GM23248 (cell line): ENCODE measurements around the gene PYGB. TPM values are rescaled to one million over a fixed set of nuclear protein-coding genes. Genes with fewer than 3 reads are reported as not detected.

Source experiments
- DNase-seq: peaks from one replicate; pipeline ENCODE4 v3.0.0-alpha.2; 2015
- H2AFZ ChIP-seq: fragments of 200-600 bp; sonication (generic); 2 replicates; pipeline ENCODE4 v1.6.1; 2016; ENCODE audit warnings: antibody characterized with exemption
- H3F3A ChIP-seq: fragments of 200-600 bp; sonication (generic); 2 replicates; pipeline ENCODE4 v1.6.1; 2016; ENCODE audit warnings: mild to moderate bottlenecking, antibody characterized with exemption, mixed run types; ENCODE audit not compliant: insufficient read depth
- H3K27ac ChIP-seq: fragments of 200-600 bp; sonication (generic); 2 replicates; pipeline ENCODE4 v1.5.1; 2016; ENCODE audit warnings: mild to moderate bottlenecking
- H3K27me3 ChIP-seq: fragments of 200-600 bp; sonication (generic); replicated peaks from 2 replicates; pipeline ENCODE4 v1.6.1; 2016; ENCODE audit warnings: mild to moderate bottlenecking; ENCODE audit not compliant: insufficient read depth
- H3K36me3 ChIP-seq: fragments of 200-600 bp; sonication (generic); 2 replicates; pipeline ENCODE4 v1.6.1; 2016; ENCODE audit warnings: low read depth, mild to moderate bottlenecking
- H3K4me1 ChIP-seq: fragments of 200-600 bp; sonication (generic); 2 replicates; pipeline ENCODE4 v1.6.1; 2016; ENCODE audit warnings: mild to moderate bottlenecking; ENCODE audit not compliant: insufficient read depth
- H3K4me2 ChIP-seq: fragments of 200-600 bp; sonication (generic); one replicate; pipeline ENCODE4 v1.6.1; 2016; ENCODE audit warnings: mild to moderate bottlenecking; ENCODE audit not compliant: unreplicated experiment
- H3K4me3 ChIP-seq: fragments of 200-600 bp; sonication (generic); 2 replicates; pipeline ENCODE4 v1.5.1; 2016; ENCODE audit warnings: mild to moderate bottlenecking
- H3K79me2 ChIP-seq: fragments of 200-600 bp; sonication (generic); 2 replicates; pipeline ENCODE4 v1.6.1; 2016; ENCODE audit warnings: mild to moderate bottlenecking; ENCODE audit not compliant: insufficient read depth
- H3K9ac ChIP-seq: fragments of 200-600 bp; sonication (generic); 2 replicates; pipeline ENCODE4 v1.6.1; 2016; ENCODE audit warnings: mild to moderate bottlenecking
- H3K9me2 ChIP-seq: fragments of 200-600 bp; sonication (generic); 2 replicates; pipeline ENCODE4 v1.6.1; 2016; ENCODE audit warnings: mixed run types, mild to moderate bottlenecking, moderate library complexity; ENCODE audit not compliant: insufficient read depth
- H3K9me3 ChIP-seq: fragments of 200-600 bp; sonication (generic); one replicate; pipeline ENCODE4 v1.6.1; 2017; ENCODE audit warnings: low read depth
- H4K20me1 ChIP-seq: fragments of 200-600 bp; sonication (generic); 2 replicates; pipeline ENCODE4 v1.6.0; 2016; ENCODE audit not compliant: insufficient read depth
- EZH2 ChIP-seq: fragments of 200-600 bp; sonication (generic); IDR thresholded peaks from 2 replicates; pipeline ENCODE4 v1.6.1; 2018; ENCODE audit warnings: antibody characterized with exemption, mild to moderate bottlenecking; ENCODE audit not compliant: insufficient read depth, poor library complexity, severe bottlenecking
- EZH2phosphoT487 ChIP-seq: fragments of 200-600 bp; sonication (generic); IDR thresholded peaks from 2 replicates; pipeline ENCODE4 v1.6.1; 2018; ENCODE audit warnings: antibody characterized with exemption, moderate library complexity, mild to moderate bottlenecking, low read depth; ENCODE audit not compliant: insufficient read depth
- WGBS, 2 experiments: methylation state at CpG; one replicate each; pipeline ENCODE4 v1.1.6; 2015 to 2017; ENCODE audit warnings: low lambda C conversion rate in 2 of 2, low coverage in 1 of 2; ENCODE audit errors: missing lambda C conversion rate in 2 of 2; 5-methylcytosine and 5-hydroxymethylcytosine counted together
- in situ Hi-C: fragments of 300-500 bp; cut with MboI; formaldehyde crosslinking; loops from 2 replicates; pipeline ENCODE4 v1.15.0; 2020
- polyA plus RNA-seq: library from polyadenylated mRNA; unstranded; fragments of >200 nt; fragmentation: Nextera tagmentation; extraction: Ambion mirVana; gene quantifications from 2 replicates; pipeline ENCODE4 v1.2.1, GENCODE V29; 2016
- total RNA-seq: library from RNA; depleted of rRNA; stranded (reverse); fragments of >200 nt; shearing (Covaris generic); gene quantifications from 2 replicates; pipeline ENCODE4 v1.2.3, GENCODE V29; 2014

PYGB gene
- total and polyA plus RNA-seq, 2 experiments from 2014 or later: 74.1 to 116 TPM

DNA sequence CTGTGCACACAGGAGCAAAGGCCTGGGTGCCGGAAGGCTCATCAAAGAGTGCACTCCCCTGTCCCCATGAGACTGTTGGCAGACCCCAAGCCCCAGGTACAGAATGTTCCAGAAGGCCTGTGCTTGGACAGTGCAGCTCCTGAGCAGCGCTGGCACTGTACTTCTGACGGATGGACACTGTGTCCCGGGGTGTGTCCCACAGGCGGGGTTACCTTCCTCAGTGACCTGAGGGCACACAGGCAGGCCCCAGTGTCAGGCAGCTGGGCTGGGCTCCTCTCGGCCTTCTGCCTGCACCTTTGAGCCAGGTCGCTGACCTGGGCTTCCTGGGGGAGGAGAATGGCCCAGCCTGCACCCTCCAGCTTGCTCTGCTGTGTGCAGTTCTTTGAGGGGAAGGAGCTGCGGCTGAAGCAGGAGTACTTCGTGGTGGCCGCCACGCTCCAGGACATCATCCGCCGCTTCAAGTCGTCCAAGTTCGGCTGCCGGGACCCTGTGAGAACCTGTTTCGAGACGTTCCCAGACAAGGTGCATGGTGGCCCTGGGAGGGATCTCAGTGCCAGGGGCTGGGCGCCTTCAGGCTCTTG lies 30.1 kb downstream of the PYGB start:
- Histone ChIP-seq H3K9me2 (no peaks in the 10 kb centered on the region), H4K20me1 (no peaks in the 10 kb centered on the region), H3K9ac (no peak overlapping the region), H3K27ac (no peak overlapping the region), H3K4me1 (no peaks in the 10 kb centered on the region), H3K4me2 (no peak overlapping the region), H3K27me3 (no peaks in the 10 kb centered on the region), H3K4me3 (no peak overlapping the region), H3K79me2 (peaks cover 10% of the 10 kb centered on the region; the same call in 1 of the 2 replicates), H3F3A (no peaks in the 10 kb centered on the region), H3K9me3 (no peaks in the 10 kb centered on the region), H3K36me3 (peaks cover 9% of the 10 kb centered on the region; the same call in 1 of the 2 replicates), H2AFZ (no peak overlapping the region)
- WGBS, 2 experiments: 92 to 94% methylated on average over 19 of the region's 19 CpGs
- in situ Hi-C loops: no loop called here
- no peak for DNase-seq
- TF ChIP-seq EZH2phosphoT487 (no peak), EZH2 (no peak)

DNA sequence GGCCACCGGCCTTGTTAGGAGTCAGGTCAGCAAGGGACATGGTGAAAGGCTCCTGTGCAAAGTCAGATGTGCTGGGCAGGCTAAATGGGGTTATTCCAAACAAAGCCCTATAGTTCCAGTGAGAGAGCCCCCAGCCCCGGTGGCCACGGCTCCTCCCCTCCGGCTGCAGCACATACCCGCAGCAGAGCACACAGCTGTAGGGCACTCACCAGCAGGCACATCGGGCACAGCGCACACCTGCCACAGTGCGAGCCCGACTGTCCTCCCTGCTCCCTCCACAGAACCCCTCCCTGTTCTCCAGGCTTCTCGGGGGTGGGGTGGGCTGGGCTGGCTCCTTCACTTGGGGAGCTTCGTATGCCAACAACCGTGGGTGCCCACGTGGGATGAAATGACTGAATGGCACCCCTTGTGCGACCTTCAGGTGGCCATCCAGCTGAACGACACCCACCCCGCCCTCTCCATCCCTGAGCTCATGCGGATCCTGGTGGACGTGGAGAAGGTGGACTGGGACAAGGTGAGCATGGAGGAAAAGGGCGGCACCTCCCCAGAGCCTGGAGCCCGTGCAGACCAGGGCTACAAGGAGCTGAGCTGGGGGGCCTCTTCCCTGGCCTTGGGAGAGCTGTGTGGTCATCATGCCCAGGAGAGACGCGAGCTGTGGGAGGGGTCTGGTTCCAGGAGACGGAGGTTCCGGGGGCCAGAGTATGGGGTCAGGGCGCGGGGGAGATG lies 30.9 kb downstream of the PYGB start:
- H4K20me1 ChIP-seq: no peaks in the 10 kb centered on the region
- H3K9ac ChIP-seq: no peak overlapping the region
- no peaks in the 10 kb centered on the region for H3K9me2 ChIP-seq
- TF ChIP-seq EZH2phosphoT487: no peak
- no peak for TF ChIP-seq EZH2
- no peaks in the 10 kb centered on the region for H3K9me3 ChIP-seq
- no peaks in the 10 kb centered on the region for H3K27me3 ChIP-seq
- in situ Hi-C loops: no loop called here
- peaks cover 10% of the 10 kb centered on the region; the same call in 1 of the 2 replicates for H3K79me2 ChIP-seq
- no peak overlapping the region for H2AFZ ChIP-seq
- H3K4me1 ChIP-seq: no peaks in the 10 kb centered on the region
- H3F3A ChIP-seq: no peaks in the 10 kb centered on the region
- no peak overlapping the region for H3K27ac ChIP-seq
- 86 to 87% methylated on average over 24 to 26 of the region's 26 CpGs for WGBS, 2 experiments
- H3K4me3 ChIP-seq: no peak overlapping the region
- no peak overlapping the region for H3K4me2 ChIP-seq
- H3K36me3 ChIP-seq: peaks cover 9% of the 10 kb centered on the region; the same call in 1 of the 2 replicates
- DNase-seq: no peak

DNA sequence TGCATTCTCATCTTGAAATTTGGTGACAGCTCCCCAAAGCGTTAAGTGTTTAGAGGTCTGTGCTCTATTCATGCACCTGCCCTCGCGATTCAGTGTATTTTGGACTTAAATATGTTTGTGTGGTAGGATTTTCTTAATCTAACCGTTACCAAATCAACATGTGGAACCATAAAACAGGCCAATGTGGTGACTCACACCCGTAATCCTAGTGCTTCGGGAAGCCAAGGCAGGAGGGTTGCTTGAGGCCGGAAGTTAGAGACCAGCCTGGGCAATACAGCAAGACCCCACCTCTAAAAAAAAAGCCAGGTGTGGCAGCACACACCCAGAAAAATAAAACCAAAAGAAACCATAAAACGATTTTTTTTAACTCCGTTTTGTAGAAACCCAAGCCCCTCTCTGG lies 31.5 kb downstream of the PYGB start:
- no peaks in the 10 kb centered on the region for H3K9me3 ChIP-seq
- TF ChIP-seq EZH2: no peak
- TF ChIP-seq EZH2phosphoT487: no peak
- no peak overlapping the region for H3K27ac ChIP-seq
- no peaks in the 10 kb centered on the region for H3F3A ChIP-seq
- in situ Hi-C loops: no loop called here
- no peaks in the 10 kb centered on the region for H3K4me1 ChIP-seq
- no peaks in the 10 kb centered on the region for H3K9me2 ChIP-seq
- H3K9ac ChIP-seq: no peak overlapping the region
- peaks cover 7% of the 10 kb centered on the region; the same call in 1 of the 2 replicates for H3K36me3 ChIP-seq
- peaks cover 6% of the 10 kb centered on the region; the same call in 1 of the 2 replicates for H3K79me2 ChIP-seq
- no peak for DNase-seq
- H2AFZ ChIP-seq: no peak overlapping the region
- 73 to 75% methylated on average over 9 of the region's 9 CpGs for WGBS, 2 experiments
- H4K20me1 ChIP-seq: no peaks in the 10 kb centered on the region
- H3K4me3 ChIP-seq: no peak overlapping the region
- H3K4me2 ChIP-seq: no peak overlapping the region
- H3K27me3 ChIP-seq: no peaks in the 10 kb centered on the region

DNA sequence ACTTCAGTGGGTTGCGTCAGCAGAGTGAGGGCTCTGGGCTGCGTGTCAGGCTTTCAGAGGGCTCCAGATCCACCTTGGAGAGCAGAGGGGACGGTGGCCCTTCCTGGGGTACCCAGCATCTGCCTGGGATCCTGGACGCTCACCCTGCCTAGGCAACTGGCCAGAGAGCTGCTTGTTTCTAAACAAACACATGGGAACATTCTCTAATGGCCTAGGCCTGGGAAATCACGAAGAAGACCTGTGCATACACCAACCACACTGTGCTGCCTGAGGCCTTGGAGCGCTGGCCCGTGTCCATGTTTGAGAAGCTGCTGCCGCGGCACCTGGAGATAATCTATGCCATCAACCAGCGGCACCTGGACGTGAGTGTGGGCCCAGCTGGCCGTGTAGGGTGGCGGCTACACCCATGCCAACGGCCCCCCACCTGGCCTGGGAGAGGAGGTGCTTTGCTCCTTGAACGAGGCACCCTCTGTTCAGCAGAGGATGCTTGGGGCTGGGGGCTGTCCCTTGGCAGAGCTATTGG lies 32.2 kb downstream of the PYGB start:
- Histone ChIP-seq H4K20me1 (no peaks in the 10 kb centered on the region), H3K4me1 (no peaks in the 10 kb centered on the region), H3F3A (no peaks in the 10 kb centered on the region), H3K79me2 (no peaks in the 10 kb centered on the region), H3K4me3 (no peak overlapping the region), H3K9me3 (no peaks in the 10 kb centered on the region), H3K9ac (no peak overlapping the region), H3K36me3 (peaks cover 4% of the 10 kb centered on the region; the same call in 1 of the 2 replicates), H2AFZ (no peak overlapping the region), H3K9me2 (no peaks in the 10 kb centered on the region), H3K27me3 (no peaks in the 10 kb centered on the region), H3K4me2 (no peak overlapping the region), H3K27ac (no peak overlapping the region)
- WGBS, 2 experiments: 86 to 88% methylated on average over 15 of the region's 15 CpGs
- TF ChIP-seq EZH2 (no peak), EZH2phosphoT487 (no peak)
- DNase-seq: no peak
- in situ Hi-C loops: no loop called here
